WI38 (cell line): ENCODE results near the gene STK4.

ENCODE experiments used
- H3K4me3 ChIP-seq: 2 replicates; pipeline ENCODE4 v1.5.1; 2011; ENCODE audit warnings: low read depth, mild to moderate bottlenecking, control low read depth, low read length
- TF ChIP-seq, protein P1 (sequence below): IDR thresholded peaks from 2 replicates; pipeline ENCODE4 v1.5.1; 2012; ENCODE audit warnings: low read depth, mild to moderate bottlenecking, control low read depth, low read length

Gene STK4

DNA sequence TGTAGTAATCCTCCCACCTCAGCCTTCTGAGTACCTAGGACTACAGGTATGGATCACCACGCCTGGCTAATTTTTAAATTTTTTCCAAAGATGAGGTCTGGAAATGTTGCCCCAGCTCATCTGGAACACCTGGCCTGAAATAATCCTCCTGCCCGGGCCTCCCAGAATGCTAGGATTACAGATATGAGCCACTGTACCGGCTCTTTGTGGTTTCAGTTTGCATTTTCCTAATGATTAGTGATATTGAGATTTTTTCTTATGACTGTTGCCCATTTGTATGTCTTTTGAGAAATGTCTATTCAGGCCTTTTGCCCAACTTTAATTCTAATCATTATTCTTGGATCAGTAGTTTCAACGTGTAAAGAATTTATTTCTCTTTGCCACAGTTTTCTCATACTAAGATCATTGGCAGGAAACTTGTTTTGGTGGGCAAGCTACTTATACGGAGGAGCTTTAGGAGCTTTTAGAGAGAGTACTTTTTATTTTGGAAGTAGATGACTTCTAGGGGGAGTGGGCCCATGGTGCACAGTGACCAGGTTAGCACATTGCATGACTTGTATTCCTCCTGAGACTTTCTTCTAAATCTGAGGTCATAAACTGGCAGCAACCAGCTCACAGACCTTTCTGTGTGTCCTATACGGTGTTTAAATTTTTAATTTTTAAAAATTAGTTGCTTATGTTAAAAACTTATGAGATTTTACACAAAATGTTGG is 62.3 kb downstream of the STK4 start:
- TF ChIP-seq, protein P1, sequence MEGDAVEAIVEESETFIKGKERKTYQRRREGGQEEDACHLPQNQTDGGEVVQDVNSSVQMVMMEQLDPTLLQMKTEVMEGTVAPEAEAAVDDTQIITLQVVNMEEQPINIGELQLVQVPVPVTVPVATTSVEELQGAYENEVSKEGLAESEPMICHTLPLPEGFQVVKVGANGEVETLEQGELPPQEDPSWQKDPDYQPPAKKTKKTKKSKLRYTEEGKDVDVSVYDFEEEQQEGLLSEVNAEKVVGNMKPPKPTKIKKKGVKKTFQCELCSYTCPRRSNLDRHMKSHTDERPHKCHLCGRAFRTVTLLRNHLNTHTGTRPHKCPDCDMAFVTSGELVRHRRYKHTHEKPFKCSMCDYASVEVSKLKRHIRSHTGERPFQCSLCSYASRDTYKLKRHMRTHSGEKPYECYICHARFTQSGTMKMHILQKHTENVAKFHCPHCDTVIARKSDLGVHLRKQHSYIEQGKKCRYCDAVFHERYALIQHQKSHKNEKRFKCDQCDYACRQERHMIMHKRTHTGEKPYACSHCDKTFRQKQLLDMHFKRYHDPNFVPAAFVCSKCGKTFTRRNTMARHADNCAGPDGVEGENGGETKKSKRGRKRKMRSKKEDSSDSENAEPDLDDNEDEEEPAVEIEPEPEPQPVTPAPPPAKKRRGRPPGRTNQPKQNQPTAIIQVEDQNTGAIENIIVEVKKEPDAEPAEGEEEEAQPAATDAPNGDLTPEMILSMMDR, result no peak
- no peak overlapping the region for H3K4me3 ChIP-seq

- no peak overlapping the region for H3K4me3 ChIP-seq
- TF ChIP-seq, protein P1, result no peak
Observed at GRCh38 chr20:45029884-45030283, 63.6 kb downstream of the STK4 start.

DNA sequence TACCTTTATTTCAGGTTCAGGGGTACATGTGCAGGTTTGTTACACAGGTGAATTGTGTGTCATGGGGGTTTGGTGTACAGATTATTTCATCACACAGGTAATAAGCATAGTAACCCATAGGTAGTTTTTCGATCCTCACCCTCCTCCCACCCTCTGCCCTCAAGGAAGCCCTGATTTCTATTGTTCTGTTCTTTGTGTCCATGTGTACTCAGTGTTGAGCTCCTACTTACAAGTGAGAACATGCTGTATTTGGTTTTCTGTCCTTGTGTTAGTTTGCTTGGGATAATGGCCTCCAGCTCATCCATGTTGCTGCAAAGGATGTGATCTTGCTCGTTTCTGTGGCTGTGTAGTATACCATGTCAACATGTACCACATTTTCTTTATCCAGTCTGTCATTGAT is 66.0 kb downstream of the STK4 start:
- H3K4me3 ChIP-seq, result no peak overlapping the region
- TF ChIP-seq, protein P1, result no peak

DNA sequence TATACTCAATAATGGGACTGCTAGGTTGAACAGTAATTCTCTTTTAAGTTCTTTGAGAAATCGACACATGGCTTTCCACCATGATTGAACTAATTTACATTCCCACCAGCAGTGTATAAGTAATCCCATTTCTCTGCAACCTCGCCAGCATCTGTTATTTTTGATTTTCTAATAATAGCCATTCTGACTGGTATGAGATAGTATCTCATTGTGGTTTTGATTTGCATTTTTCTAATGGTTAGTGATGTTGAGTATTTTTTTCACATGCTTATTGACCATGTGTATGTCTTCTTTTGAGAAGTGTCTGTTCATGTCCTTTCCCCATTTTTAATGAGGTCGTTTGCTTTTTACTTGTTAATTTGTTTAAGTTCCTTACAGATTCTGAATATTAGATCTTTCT is 66.5 kb downstream of the STK4 start:
- TF ChIP-seq, protein P1, result no peak
- H3K4me3 ChIP-seq, result no peak overlapping the region

GRCh38 chr20:45034436-45034835 is 68.1 kb downstream of the STK4 start:
- H3K4me3 ChIP-seq, result no peak overlapping the region
- TF ChIP-seq, protein P1, result no peak

GRCh38 chr20:45036044-45036755 is 69.9 kb downstream of the STK4 start:
- TF ChIP-seq, protein P1, result no peak
- no peak overlapping the region for H3K4me3 ChIP-seq

DNA sequence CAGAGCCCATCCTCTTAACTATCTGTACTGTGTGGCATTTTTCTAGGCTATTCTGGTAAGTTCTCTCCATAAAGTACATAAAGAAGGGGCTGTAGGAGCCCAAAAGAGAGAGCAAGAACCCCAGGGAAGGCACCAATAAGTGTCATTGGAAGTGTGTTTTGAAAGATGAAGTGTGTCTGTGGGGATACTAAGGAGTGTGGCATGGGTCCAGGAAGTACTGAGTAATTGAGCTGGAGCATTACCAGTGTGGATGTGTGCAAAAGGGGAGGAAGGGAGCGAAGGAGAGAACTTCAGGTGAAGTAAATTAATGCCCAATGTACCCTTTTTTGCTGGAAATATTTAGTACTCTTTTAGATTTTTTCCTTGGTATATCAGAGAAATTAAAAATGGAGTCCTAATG is 70.7 kb downstream of the STK4 start:
- TF ChIP-seq, protein P1, result no peak
- H3K4me3 ChIP-seq, result no peak overlapping the region
